ENCODE data around the gene RERG. TPM values are rescaled to one million over a fixed set of nuclear protein-coding genes. Genes with fewer than 3 reads are reported as not detected.

Gene RERG
- total RNA-seq, 2 donors from 2014 or later: 12.7 to 13.3 TPM

GRCh38 chr12:15173142-15173541 is 48.1 kb downstream of the RERG start:
- Histone ChIP-seq H3K4me1 (replicated peaks) (no peaks in the 10 kb centered on the region), H3K27ac (no peak overlapping the region), H3K27me3 (replicated peaks; ENCODE audit: insufficient read depth) (no peaks in the 10 kb centered on the region), H3K36me3 (no peaks in the 10 kb centered on the region), H3K9me3 (no peaks in the 10 kb centered on the region), H3K4me3 (no peak overlapping the region)
- TF ChIP-seq POLR2AphosphoS5 (IDR thresholded peaks at IDR 0.05) (no peak), POLR2A (IDR thresholded peaks at IDR 0.05) (no peak), CTCF (IDR thresholded peaks at IDR 0.05) (no peak)
- no peak for DNase-seq (ENCODE audit: low spot score)
- intact Hi-C loops (cut with DNase I): no loop called here
- WGBS: 92% methylated on average over 2 of the region's 2 CpGs

GRCh38 chr12:15172060-15172822 is 49.0 kb downstream of the RERG start:
- WGBS: 84% methylated on average over 3 of the region's 3 CpGs
- no peak for DNase-seq (ENCODE audit: low spot score)
- Histone ChIP-seq H3K27ac (no peak overlapping the region), H3K4me1 (replicated peaks) (no peaks in the 10 kb centered on the region), H3K36me3 (no peaks in the 10 kb centered on the region), H3K27me3 (replicated peaks; ENCODE audit: insufficient read depth) (no peaks in the 10 kb centered on the region), H3K9me3 (no peaks in the 10 kb centered on the region), H3K4me3 (no peak overlapping the region)
- TF ChIP-seq POLR2A (IDR thresholded peaks at IDR 0.05): no peak
- TF ChIP-seq POLR2AphosphoS5 (IDR thresholded peaks at IDR 0.05): no peak
- no peak for TF ChIP-seq CTCF (IDR thresholded peaks at IDR 0.05)
- intact Hi-C loops (cut with DNase I): no loop called here

GRCh38 chr12:15171012-15171655 is 50.1 kb downstream of the RERG start:
- Histone ChIP-seq H3K9me3 (no peaks in the 10 kb centered on the region), H3K4me1 (replicated peaks) (no peaks in the 10 kb centered on the region), H3K27me3 (replicated peaks; ENCODE audit: insufficient read depth) (no peaks in the 10 kb centered on the region), H3K4me3 (no peak overlapping the region), H3K36me3 (no peaks in the 10 kb centered on the region), H3K27ac (no peak overlapping the region)
- 85% methylated on average over 6 of the region's 6 CpGs for WGBS
- intact Hi-C loops (cut with DNase I): no loop called here
- TF ChIP-seq CTCF (IDR thresholded peaks at IDR 0.05) (no peak), POLR2A (IDR thresholded peaks at IDR 0.05) (no peak), POLR2AphosphoS5 (IDR thresholded peaks at IDR 0.05) (no peak)
- no peak for DNase-seq (ENCODE audit: low spot score)

GRCh38 chr12:15168026-15168678 is 53.1 kb downstream of the RERG start:
- DNase-seq (ENCODE audit: low spot score): no peak
- H3K9me3 ChIP-seq: no peaks in the 10 kb centered on the region
- no peaks in the 10 kb centered on the region for H3K36me3 ChIP-seq
- WGBS: 69% methylated on average over 5 of the region's 5 CpGs
- no peaks in the 10 kb centered on the region for H3K4me1 ChIP-seq (replicated peaks)
- intact Hi-C loops (cut with DNase I): no loop called here
- TF ChIP-seq CTCF (IDR thresholded peaks at IDR 0.05): no peak
- H3K27ac ChIP-seq: peak overlapping the region in 1 of 2 donors; percentile 35
- no peaks in the 10 kb centered on the region for H3K27me3 ChIP-seq (replicated peaks; ENCODE audit: insufficient read depth)
- no peak overlapping the region for H3K4me3 ChIP-seq

Measured in prostate gland (tissue), 2 donors.